ENCODE measurements around the gene SPDYE4.

Gene SPDYE4

DNA sequence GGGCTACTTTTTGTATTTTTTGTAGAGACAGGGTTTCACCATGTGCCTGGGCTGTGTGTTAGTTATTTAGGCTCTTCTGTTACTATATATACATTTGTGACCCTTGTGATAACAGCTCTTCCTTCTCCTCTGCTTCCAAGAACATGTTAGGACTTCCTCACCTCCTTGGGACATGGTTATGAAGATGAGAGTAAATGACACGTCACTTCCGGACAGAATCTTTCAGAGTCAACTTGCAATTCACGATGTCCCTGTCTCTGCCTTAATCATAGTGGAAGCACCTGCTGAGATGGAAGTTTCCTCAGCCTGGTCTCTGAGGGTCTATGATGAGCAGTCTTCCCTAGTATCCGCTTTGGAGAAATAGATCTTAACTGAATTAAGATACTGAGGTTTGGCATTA lies 56.6 kb downstream of the SPDYE4 start:
- Histone ChIP-seq H3K27me3 (ENCODE audit: insufficient read depth, low read length, poor library complexity) (no peaks in the 10 kb centered on the region), H3K56ac (ENCODE audit: low read length) (no peak overlapping the region), H3K36me3 (ENCODE audit: control insufficient read depth, insufficient read depth, low read length) (no peaks in the 10 kb centered on the region), H3K79me2 (ENCODE audit: control insufficient read depth, insufficient read depth, low read length) (no peaks in the 10 kb centered on the region), H2BK15ac (replicated peaks; ENCODE audit: low read depth) (no peak overlapping the region), H3K27ac (ENCODE audit: low read depth, low read length) (no peak overlapping the region), H3K9ac (ENCODE audit: low read length) (no peak overlapping the region), H3K4me2 (ENCODE audit: low read length) (no peak overlapping the region), H3K23ac (ENCODE audit: low read length) (no peak overlapping the region), H2AK5ac (ENCODE audit: low read length) (no peak overlapping the region), H3K79me1 (ENCODE audit: low read length) (no peaks in the 10 kb centered on the region), H2BK5ac (ENCODE audit: low read length) (no peak overlapping the region), H4K5ac (ENCODE audit: low read length) (no peak overlapping the region), H3K18ac (ENCODE audit: low read length) (no peak overlapping the region), H2BK120ac (ENCODE audit: low read depth, low read length) (no peak overlapping the region), H3K4ac (ENCODE audit: low read depth, low read length) (no peak overlapping the region), H3K4me1 (ENCODE audit: control insufficient read depth, low read depth, low read length) (peaks cover 13% of the 10 kb centered on the region), H3K4me3 (ENCODE audit: low read length) (no peak overlapping the region), H4K8ac (ENCODE audit: low read depth, low read length) (no peak overlapping the region)
- DNase-seq: no peak
- WGBS (ENCODE audit: extremely low coverage, insufficient coverage, low lambda C conversion rate): no CpG with 5 or more reads among the region's 4 CpGs

DNA sequence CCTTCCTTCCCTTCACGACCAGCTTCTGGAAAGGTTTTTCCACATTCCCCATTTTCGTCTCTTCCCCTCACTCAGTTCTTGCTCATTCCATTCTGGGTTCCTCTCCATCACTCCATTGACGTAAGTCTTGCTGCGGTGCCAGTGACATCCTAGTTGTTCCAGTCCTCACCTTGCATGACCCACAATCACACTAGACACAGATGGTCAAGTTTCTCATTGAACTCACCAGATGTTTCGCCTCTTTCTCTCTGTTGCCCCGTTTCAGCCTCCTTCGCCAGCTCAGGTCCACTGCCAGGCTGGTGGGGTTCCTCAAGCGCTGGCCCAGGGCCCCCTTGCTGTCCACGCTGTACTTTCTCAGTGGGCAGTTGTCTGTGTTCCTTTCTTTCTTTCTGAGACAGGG lies 57.1 kb downstream of the SPDYE4 start:
- H3K56ac ChIP-seq (ENCODE audit: low read length): no peak overlapping the region
- no peak overlapping the region for H4K8ac ChIP-seq (ENCODE audit: low read depth, low read length)
- no peak overlapping the region for H2AK5ac ChIP-seq (ENCODE audit: low read length)
- no peak overlapping the region for H2BK5ac ChIP-seq (ENCODE audit: low read length)
- WGBS (ENCODE audit: extremely low coverage, insufficient coverage, low lambda C conversion rate): no CpG with 5 or more reads among the region's 9 CpGs
- DNase-seq: no peak
- no peak overlapping the region for H3K23ac ChIP-seq (ENCODE audit: low read length)
- no peak overlapping the region for H3K4me3 ChIP-seq (ENCODE audit: low read length)
- no peak overlapping the region for H2BK15ac ChIP-seq (replicated peaks; ENCODE audit: low read depth)
- H3K27me3 ChIP-seq (ENCODE audit: insufficient read depth, low read length, poor library complexity): no peaks in the 10 kb centered on the region
- H4K5ac ChIP-seq (ENCODE audit: low read length): no peak overlapping the region
- no peak overlapping the region for H3K18ac ChIP-seq (ENCODE audit: low read length)
- H3K9ac ChIP-seq (ENCODE audit: low read length): no peak overlapping the region
- H3K4ac ChIP-seq (ENCODE audit: low read depth, low read length): no peak overlapping the region
- no peaks in the 10 kb centered on the region for H3K79me1 ChIP-seq (ENCODE audit: low read length)
- no peaks in the 10 kb centered on the region for H3K79me2 ChIP-seq (ENCODE audit: control insufficient read depth, insufficient read depth, low read length)
- H3K4me2 ChIP-seq (ENCODE audit: low read length): no peak overlapping the region
- peaks cover 13% of the 10 kb centered on the region for H3K4me1 ChIP-seq (ENCODE audit: control insufficient read depth, low read depth, low read length)
- H3K27ac ChIP-seq (ENCODE audit: low read depth, low read length): no peak overlapping the region
- H2BK120ac ChIP-seq (ENCODE audit: low read depth, low read length): no peak overlapping the region
- H3K36me3 ChIP-seq (ENCODE audit: control insufficient read depth, insufficient read depth, low read length): no peaks in the 10 kb centered on the region
